Small intestine (tissue), 7 donors: ENCODE data around the gene HTRA2. TPM values are rescaled to one million over a fixed set of nuclear protein-coding genes. Genes with fewer than 3 reads are reported as not detected.

Experiments
- DNase-seq, 2 donors: peaks; one replicate each; pipeline versions ENCODE4 v3.0.0 to v3.0.0-alpha.2; 2013
- FAIRE-seq: peaks from 2 replicates; lab custom pipeline; 2012; peaks lifted over from hg19 to GRCh38; lab: Jason Lieb, UNC
- H3K27ac ChIP-seq, 3 donors: one replicate each; pipeline ENCODE4 v1.5.1; 2013; ENCODE audit warnings: low read length in 2 of 3, mild to moderate bottlenecking in 2 of 3, control low read depth in 1 of 3, inconsistent platforms in 1 of 3, low read depth in 1 of 3, moderate library complexity in 1 of 3
- H3K27me3 ChIP-seq, 3 donors: one replicate each; pipeline ENCODE4 v1.6.1; 2013; ENCODE audit warnings: low read length in 3 of 3, inconsistent platforms in 1 of 3; ENCODE audit not compliant: control insufficient read depth in 3 of 3, insufficient read depth in 3 of 3
- H3K36me3 ChIP-seq, 3 donors: one replicate each; pipeline ENCODE4 v1.6.1; 2013; ENCODE audit warnings: low read length in 3 of 3, inconsistent platforms in 1 of 3, low read depth in 1 of 3, mild to moderate bottlenecking in 1 of 3, moderate library complexity in 1 of 3; ENCODE audit not compliant: control insufficient read depth in 3 of 3, insufficient read depth in 2 of 3
- H3K4me1 ChIP-seq, 3 donors: one replicate each; pipeline ENCODE4 v1.6.1; 2013; ENCODE audit warnings: low read length in 2 of 3, inconsistent platforms in 1 of 3, low read depth in 1 of 3, mild to moderate bottlenecking in 1 of 3, moderate library complexity in 1 of 3; ENCODE audit not compliant: control insufficient read depth in 3 of 3, insufficient read depth in 2 of 3
- H3K4me3 ChIP-seq, 3 donors: one replicate each; pipeline ENCODE4 v1.5.1; 2013; ENCODE audit warnings: low read length in 3 of 3, control low read depth in 1 of 3, inconsistent platforms in 1 of 3, low read depth in 1 of 3, mild to moderate bottlenecking in 1 of 3, moderate library complexity in 1 of 3
- H3K9me3 ChIP-seq, 2 donors: one replicate each; pipeline ENCODE4 v1.6.1; 2013; ENCODE audit warnings: low read depth in 1 of 2, low read length in 1 of 2; ENCODE audit not compliant: control insufficient read depth in 2 of 2, insufficient read depth in 1 of 2
- WGBS, 3 donors: extraction: QIAGEN DNeasy Blood & Tissue Kit; methylation state at CpG; one replicate each; pipeline ENCODE4 v1.1.7; 2013; 5-methylcytosine and 5-hydroxymethylcytosine counted together
- polyA plus RNA-seq, 4 donors: library from polyadenylated mRNA; stranded (reverse) in 3 of 4; unstranded in 1 of 4; fragments of 200-250 nt in 3 of 4; fragments of 120-200 nt in 1 of 4; gene quantifications; one replicate each; pipeline versions ENCODE4 v1.2.1 to v1.2.3, GENCODE V29; 2013
- donor health status: healthy with polysubstance abuse.
- donor health status: control.
- donor health status: control.
- donor health status: Bipolar disorder and iron deficiency.
- donor health status: healthy.

The HTRA2 gene
- polyA plus RNA-seq, 4 donors = 20.4 to 42.3 (median 28.1) TPM

GRCh38 chr2:74582184-74582583, 52.5 kb downstream of the HTRA2 start:
- Histone ChIP-seq H3K4me1 (no peaks in the 10 kb centered on the region), H3K27me3 (peaks cover 0 to 4% (median 0%) of the 10 kb centered on the region in 3 donors), H3K27ac (no peak overlapping the region), H3K36me3 (no peaks in the 10 kb centered on the region), H3K4me3 (no peak overlapping the region), H3K9me3 (no peaks in the 10 kb centered on the region)
- no peak for DNase-seq
- FAIRE-seq = no peak
- WGBS, 3 donors = 84 to 93% (median 91%) methylated on average over 2 of the region's 2 CpGs

Other genes with a start within 250 kb of the HTRA2 start
- 1 to 10 TPM in 1 of 4 donors, under 1 TPM in 2, not detected in 1; 0.43 to 2.0 (median 0.59) TPM for gene SLC4A5, start 186.5 kb upstream of the HTRA2 start, polyA plus RNA-seq
- gene DCTN1, start 149.6 kb upstream of the HTRA2 start, polyA plus RNA-seq = 10 to 100 TPM; 72.7 to 92.8 (median 77.9) TPM
- 1 to 10 TPM in 2 of 4 donors, under 1 TPM in 2; 0.22 to 2.5 (median 1.1) TPM for gene C2orf81, start 108.3 kb upstream of the HTRA2 start, polyA plus RNA-seq
- 10 to 100 TPM in 1 of 4 donors, 1 to 10 TPM in 3; 1.6 to 11.2 (median 6.2) TPM for gene WDR54, start 108.2 kb upstream of the HTRA2 start, polyA plus RNA-seq
- 10 to 100 TPM; 51.1 to 94.1 (median 69.7) TPM for gene RTKN, start 88.0 kb upstream of the HTRA2 start, polyA plus RNA-seq
- gene INO80B, start 74.8 kb upstream of the HTRA2 start, polyA plus RNA-seq = 10 to 100 TPM; 28.7 to 43.8 (median 35.8) TPM
- 10 to 100 TPM; 55.1 to 82.7 (median 66.4) TPM for gene WBP1, start 71.5 kb upstream of the HTRA2 start, polyA plus RNA-seq
- gene MOGS, start 64.6 kb upstream of the HTRA2 start, polyA plus RNA-seq = 10 to 100 TPM; 38.4 to 66.1 (median 62.5) TPM
- gene MRPL53, start 57.3 kb upstream of the HTRA2 start, polyA plus RNA-seq = 10 to 100 TPM; 46.7 to 75.1 (median 54.3) TPM
- gene CCDC142, start 46.9 kb upstream of the HTRA2 start, polyA plus RNA-seq = 10 to 100 TPM in 2 of 4 donors, 1 to 10 TPM in 2; 4.1 to 21.0 (median 8.4) TPM
- gene TTC31, start 46.9 kb upstream of the HTRA2 start, polyA plus RNA-seq = 10 to 100 TPM; 20.1 to 51.0 (median 27.1) TPM
- gene LBX2, start 30.3 kb upstream of the HTRA2 start, polyA plus RNA-seq = 10 to 100 TPM in 1 of 4 donors, 1 to 10 TPM in 3; 2.3 to 37.5 (median 5.3) TPM
- 10 to 100 TPM; 13.2 to 23.5 (median 18.8) TPM for gene PCGF1, start 22.2 kb upstream of the HTRA2 start, polyA plus RNA-seq
- gene TLX2, start 15.5 kb upstream of the HTRA2 start, polyA plus RNA-seq = 1 to 10 TPM in 2 of 4 donors, not detected in 2; 1.5 to 5.4 TPM
- 100 to 1,000 TPM in 1 of 4 donors, 10 to 100 TPM in 3; 15.8 to 106 (median 39.6) TPM for gene DQX1, start 3.7 kb upstream of the HTRA2 start, polyA plus RNA-seq
- gene AUP1, start 227 bp upstream of the HTRA2 start, polyA plus RNA-seq = 100 to 1,000 TPM; 136 to 237 (median 190) TPM
- 1 to 10 TPM in 2 of 4 donors, under 1 TPM in 2; 0.22 to 2.9 (median 1.3) TPM for gene LOXL3, start 24.0 kb downstream of the HTRA2 start, polyA plus RNA-seq
- gene DOK1, start 24.8 kb downstream of the HTRA2 start, polyA plus RNA-seq = 10 to 100 TPM in 2 of 4 donors, 1 to 10 TPM in 2; 5.5 to 17.7 (median 12.5) TPM
- under 1 TPM in 2 of 4 donors, not detected in 2; 0.12 to 0.13 TPM for gene M1AP, start 118.4 kb downstream of the HTRA2 start, polyA plus RNA-seq
- gene SEMA4F, start 124.3 kb downstream of the HTRA2 start, polyA plus RNA-seq = 1 to 10 TPM in 2 of 4 donors, under 1 TPM in 1, not detected in 1; 0.27 to 2.4 (median 1.0) TPM